Coronary artery (tissue), 2 donors: Measurements from ENCODE around the gene CORO2B.
"Not testable (repeated sequence)": the region's sequence is repeated elsewhere in the genome, so short reads cannot be mapped to it uniquely, and the experiment has no call there.

Experiments
- DNase-seq: peaks from one replicate; pipeline ENCODE4 v3.0.0-alpha.2; 2017; ENCODE audit warnings: low spot score
- H3K27ac ChIP-seq, 2 donors: fragments of 200-600 bp; sonication (generic); one replicate each; pipeline ENCODE4 v1.5.1; 2016 to 2019
- H3K4me3 ChIP-seq: fragments of 200-600 bp; sonication (generic); 2 replicates; pipeline ENCODE4 v1.5.1; 2016; ENCODE audit warnings: mild to moderate bottlenecking, moderate library complexity
- CTCF ChIP-seq: fragments of 200-600 bp; sonication (generic); IDR thresholded peaks from one replicate; pipeline ENCODE4 v1.5.1; 2019; ENCODE audit warnings: antibody characterized with exemption

CORO2B gene

GRCh38 chr15:68679161-68679560 lies 100.4 kb downstream of the CORO2B start:
- no peak overlapping the region for H3K4me3 ChIP-seq
- no peak for TF ChIP-seq CTCF
- DNase-seq, result peak; percentile 54
- H3K27ac ChIP-seq, result no peak overlapping the region

- Histone ChIP-seq H3K4me3 (no peak overlapping the region), H3K27ac (no peak overlapping the region)
- TF ChIP-seq CTCF, result no peak
- peak; percentile 49 for DNase-seq
Measured at GRCh38 chr15:68679961-68680371, 101.2 kb downstream of the CORO2B start.

- H3K27ac ChIP-seq, DNase-seq, H3K4me3 ChIP-seq: not testable (repeated sequence)
Measured at GRCh38 chr15:68680756-68681155, 102.0 kb downstream of the CORO2B start.

- DNase-seq, result peak; percentile 41
- TF ChIP-seq CTCF, result no peak
- Histone ChIP-seq H3K4me3 (no peak overlapping the region), H3K27ac (no peak overlapping the region)
Measured at GRCh38 chr15:68681836-68682235, 103.0 kb downstream of the CORO2B start.

GRCh38 chr15:68682330-68682729 lies 103.5 kb downstream of the CORO2B start:
- no peak overlapping the region for H3K27ac ChIP-seq
- DNase-seq, result peak; percentile 24
- TF ChIP-seq CTCF, result no peak
- no peak overlapping the region for H3K4me3 ChIP-seq

GRCh38 chr15:68683026-68683425 lies 104.2 kb downstream of the CORO2B start:
- H3K4me3 ChIP-seq, result no peak overlapping the region
- peak; percentile 55 for DNase-seq
- TF ChIP-seq CTCF, result no peak
- H3K27ac ChIP-seq, result no peak overlapping the region

- no peak for TF ChIP-seq CTCF
- no peak overlapping the region for H3K4me3 ChIP-seq
- H3K27ac ChIP-seq, result no peak overlapping the region
- DNase-seq, result peak; percentile 63
Measured at GRCh38 chr15:68683551-68683950, 104.8 kb downstream of the CORO2B start.

GRCh38 chr15:68684476-68684875 lies 105.7 kb downstream of the CORO2B start:
- DNase-seq, result peak; percentile 45
- TF ChIP-seq CTCF, result no peak
- Histone ChIP-seq H3K27ac (no peak overlapping the region), H3K4me3 (no peak overlapping the region)
